ENCODE results near the gene ARHGAP32.

The ARHGAP32 gene

GRCh38 chr11:128985880-128986279 is 206.2 kb downstream of the ARHGAP32 start:
- peaks cover 6% of the 10 kb centered on the region for H3K9me3 Mint-ChIP-seq (ENCODE audit: low read depth)
- H3K27me3 Mint-ChIP-seq = no peaks in the 10 kb centered on the region
- no peak overlapping the region for H3K4me3 Mint-ChIP-seq
- H3K36me3 Mint-ChIP-seq = peaks cover 11% of the 10 kb centered on the region
- H3K4me1 Mint-ChIP-seq (ENCODE audit: low read depth) = no peaks in the 10 kb centered on the region
- H3K27ac Mint-ChIP-seq = no peak overlapping the region

DNA sequence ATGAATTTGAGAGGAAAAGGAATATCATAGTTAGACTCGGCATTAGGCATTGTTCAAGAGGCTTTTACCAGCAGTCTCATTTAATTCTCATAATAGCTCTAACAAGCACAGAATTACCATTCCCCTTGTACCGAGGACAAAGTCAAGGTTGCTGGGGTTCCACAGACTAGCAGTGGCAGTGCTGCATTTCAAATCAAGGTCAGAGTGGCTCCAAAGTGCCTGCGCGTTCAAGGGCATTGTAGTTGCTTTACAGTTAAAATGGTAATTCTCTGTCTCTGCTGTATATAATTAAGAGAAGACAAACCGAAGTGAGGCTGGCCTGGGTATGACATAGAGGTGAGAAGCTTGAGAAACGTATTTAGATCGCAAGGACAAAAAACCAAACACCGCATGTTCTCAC is 209.1 kb downstream of the ARHGAP32 start:
- Mint-ChIP-seq H3K36me3 (peaks cover 11% of the 10 kb centered on the region), H3K27me3 (no peaks in the 10 kb centered on the region), H3K9me3 (ENCODE audit: low read depth) (no peaks in the 10 kb centered on the region), H3K4me3 (no peak overlapping the region), H3K27ac (no peak overlapping the region), H3K4me1 (ENCODE audit: low read depth) (no peaks in the 10 kb centered on the region)

DNA sequence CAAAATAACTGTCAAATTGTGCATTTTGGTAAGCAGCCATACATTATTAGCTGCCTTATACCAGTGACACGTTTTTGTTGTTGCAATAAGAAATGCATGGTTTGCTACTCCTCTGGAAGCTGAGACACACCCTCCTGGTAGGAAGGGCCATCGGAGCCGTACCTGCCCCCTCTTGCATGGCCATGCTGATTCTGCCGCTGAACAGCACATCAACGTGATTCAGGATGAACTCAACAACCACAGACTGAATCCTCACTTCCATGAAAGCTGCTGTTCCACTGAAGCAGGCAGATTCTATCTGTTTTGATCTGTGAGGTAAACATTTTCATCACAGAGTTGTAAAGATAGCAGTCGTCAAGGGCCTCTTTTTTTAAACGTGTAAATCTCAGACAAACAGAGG is 210.9 kb downstream of the ARHGAP32 start:
- peaks cover 9% of the 10 kb centered on the region for H3K36me3 Mint-ChIP-seq
- H3K4me1 Mint-ChIP-seq (ENCODE audit: low read depth) = no peaks in the 10 kb centered on the region
- no peaks in the 10 kb centered on the region for H3K27me3 Mint-ChIP-seq
- no peaks in the 10 kb centered on the region for H3K9me3 Mint-ChIP-seq (ENCODE audit: low read depth)
- no peak overlapping the region for H3K27ac Mint-ChIP-seq
- H3K4me3 Mint-ChIP-seq = no peak overlapping the region

GRCh38 chr11:128970598-128971190 is 221.4 kb downstream of the ARHGAP32 start:
- H3K36me3 Mint-ChIP-seq = peaks cover 12% of the 10 kb centered on the region

DNA sequence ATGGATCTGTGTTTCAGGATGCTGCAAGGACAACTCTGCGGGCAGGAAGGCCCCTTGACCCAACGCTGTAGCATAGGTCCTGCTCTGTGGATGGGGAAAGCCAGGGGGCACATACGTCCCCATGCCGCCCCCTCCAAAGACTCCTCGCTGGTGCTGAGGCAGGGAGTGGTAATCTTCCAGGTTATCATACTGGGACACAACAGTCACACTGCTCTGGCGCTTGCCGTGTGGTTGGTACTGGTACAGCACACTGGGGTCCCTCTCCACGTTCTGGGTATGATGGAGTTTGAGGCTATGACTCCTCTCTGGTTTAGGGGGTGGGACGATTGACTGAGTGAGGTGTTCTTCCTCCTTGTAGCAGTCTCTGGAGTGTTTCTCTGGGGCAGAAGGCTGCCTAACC is 223.2 kb downstream of the ARHGAP32 start:
- Mint-ChIP-seq H3K9me3 (ENCODE audit: low read depth) (no peaks in the 10 kb centered on the region), H3K4me3 (no peak overlapping the region), H3K27me3 (no peaks in the 10 kb centered on the region), H3K4me1 (ENCODE audit: low read depth) (peaks cover 3% of the 10 kb centered on the region), H3K27ac (no peak overlapping the region), H3K36me3 (peaks cover 12% of the 10 kb centered on the region)

More at GRCh38 chr11:128970598-128971190, 221.4 kb downstream of the ARHGAP32 start:
- Mint-ChIP-seq H3K9me3 (ENCODE audit: low read depth) (no peaks in the 10 kb centered on the region), H3K4me3 (no peak overlapping the region), H3K27me3 (no peaks in the 10 kb centered on the region), H3K4me1 (ENCODE audit: low read depth) (no peaks in the 10 kb centered on the region), H3K27ac (no peak overlapping the region)

DNA sequence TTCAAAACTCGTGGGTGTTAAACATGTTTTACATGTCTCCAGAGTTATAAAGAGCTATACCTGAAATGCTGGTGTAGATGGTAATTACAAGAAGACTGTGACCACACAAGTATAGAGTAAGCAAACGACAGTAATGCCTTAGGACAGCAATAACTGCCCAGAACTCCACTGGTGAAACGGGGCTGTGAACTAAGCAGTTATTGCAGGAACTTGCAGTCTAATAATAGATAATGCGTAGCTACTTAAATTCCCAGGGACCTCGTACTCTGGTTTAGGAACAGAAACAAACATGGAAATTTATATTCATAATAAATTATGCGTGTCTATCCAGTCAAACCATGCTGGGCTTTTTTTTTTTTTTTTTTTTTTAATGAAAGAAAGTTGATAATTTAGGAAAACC is 224.5 kb downstream of the ARHGAP32 start:
- H3K27me3 Mint-ChIP-seq = no peaks in the 10 kb centered on the region

DNA sequence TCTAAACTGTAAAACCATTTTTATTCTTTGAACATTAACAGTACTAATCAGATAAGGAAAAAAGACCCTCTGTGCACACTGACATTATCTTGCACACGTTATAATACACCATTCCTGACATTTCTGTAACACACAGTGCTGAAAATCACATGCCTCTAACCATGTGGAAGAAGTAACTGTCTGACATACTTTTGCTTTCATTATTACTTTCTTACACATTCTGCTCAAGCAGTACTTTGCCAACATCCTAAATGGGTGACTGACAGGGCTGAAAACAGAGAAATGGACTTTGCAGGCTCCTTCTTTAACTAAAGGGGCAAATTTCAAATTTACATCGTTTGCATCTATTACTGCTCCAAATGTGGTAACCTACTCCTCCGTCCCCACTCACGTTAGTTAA is 226.6 kb downstream of the ARHGAP32 start:
- H3K27ac Mint-ChIP-seq = no peak overlapping the region
- no peak overlapping the region for H3K4me3 Mint-ChIP-seq
- peaks cover 3% of the 10 kb centered on the region for H3K4me1 Mint-ChIP-seq (ENCODE audit: low read depth)
- H3K27me3 Mint-ChIP-seq = no peaks in the 10 kb centered on the region
- H3K9me3 Mint-ChIP-seq (ENCODE audit: low read depth) = no peaks in the 10 kb centered on the region
- H3K36me3 Mint-ChIP-seq = peaks cover 10% of the 10 kb centered on the region

More for the DNA sequence above, 224.5 kb downstream of the ARHGAP32 start:
- no peaks in the 10 kb centered on the region for H3K9me3 Mint-ChIP-seq (ENCODE audit: low read depth)
- peaks cover 3% of the 10 kb centered on the region for H3K4me1 Mint-ChIP-seq (ENCODE audit: low read depth)
- peaks cover 12% of the 10 kb centered on the region for H3K36me3 Mint-ChIP-seq
- H3K4me3 Mint-ChIP-seq = no peak overlapping the region
- H3K27ac Mint-ChIP-seq = no peak overlapping the region

- H3K4me1 Mint-ChIP-seq (ENCODE audit: low read depth) = peaks cover 3% of the 10 kb centered on the region
- H3K27me3 Mint-ChIP-seq = no peaks in the 10 kb centered on the region
- H3K36me3 Mint-ChIP-seq = no peaks in the 10 kb centered on the region
- H3K27ac Mint-ChIP-seq = no peak overlapping the region
- no peak overlapping the region for H3K4me3 Mint-ChIP-seq
- H3K9me3 Mint-ChIP-seq (ENCODE audit: low read depth) = no peaks in the 10 kb centered on the region
These were observed 227.6 kb downstream of the ARHGAP32 start for GRCh38 chr11:128964463-128964930.

- no peaks in the 10 kb centered on the region for H3K9me3 Mint-ChIP-seq (ENCODE audit: low read depth)
- no peak overlapping the region for H3K27ac Mint-ChIP-seq
- H3K27me3 Mint-ChIP-seq = no peaks in the 10 kb centered on the region
- H3K4me3 Mint-ChIP-seq = no peak overlapping the region
- H3K4me1 Mint-ChIP-seq (ENCODE audit: low read depth) = peaks cover 3% of the 10 kb centered on the region
- no peaks in the 10 kb centered on the region for H3K36me3 Mint-ChIP-seq
These were observed 228.3 kb downstream of the ARHGAP32 start for GRCh38 chr11:128963744-128964325.

GRCh38 chr11:128962896-128963295 is 229.2 kb downstream of the ARHGAP32 start:
- Mint-ChIP-seq H3K27me3 (no peaks in the 10 kb centered on the region), H3K9me3 (ENCODE audit: low read depth) (no peaks in the 10 kb centered on the region), H3K4me3 (no peak overlapping the region), H3K4me1 (ENCODE audit: low read depth) (peaks cover 3% of the 10 kb centered on the region), H3K36me3 (no peaks in the 10 kb centered on the region), H3K27ac (no peak overlapping the region)

DNA sequence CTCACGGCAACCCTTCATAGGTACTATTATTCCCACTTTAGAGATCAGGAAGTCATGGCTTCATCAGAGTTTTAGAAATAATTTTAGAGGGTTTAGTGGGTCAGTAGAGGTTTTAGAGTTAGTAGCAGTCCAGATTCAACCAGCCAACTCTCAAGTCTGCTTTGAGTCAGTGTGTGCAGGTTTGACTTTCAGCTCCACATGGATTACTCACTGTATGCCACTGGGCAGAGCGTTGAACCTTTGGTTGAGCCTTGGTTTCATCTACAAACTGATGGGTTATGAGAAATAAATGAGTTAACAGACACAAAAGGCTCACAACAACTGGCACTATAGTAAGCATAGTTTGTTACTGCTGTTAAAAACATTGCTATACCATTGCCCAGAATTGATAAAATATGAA is 230.5 kb downstream of the ARHGAP32 start:
- H3K4me3 Mint-ChIP-seq = no peak overlapping the region
- no peaks in the 10 kb centered on the region for H3K9me3 Mint-ChIP-seq (ENCODE audit: low read depth)
- H3K27ac Mint-ChIP-seq = no peak overlapping the region
- H3K27me3 Mint-ChIP-seq = no peaks in the 10 kb centered on the region
- H3K4me1 Mint-ChIP-seq (ENCODE audit: low read depth) = peaks cover 3% of the 10 kb centered on the region
- no peaks in the 10 kb centered on the region for H3K36me3 Mint-ChIP-seq

DNA sequence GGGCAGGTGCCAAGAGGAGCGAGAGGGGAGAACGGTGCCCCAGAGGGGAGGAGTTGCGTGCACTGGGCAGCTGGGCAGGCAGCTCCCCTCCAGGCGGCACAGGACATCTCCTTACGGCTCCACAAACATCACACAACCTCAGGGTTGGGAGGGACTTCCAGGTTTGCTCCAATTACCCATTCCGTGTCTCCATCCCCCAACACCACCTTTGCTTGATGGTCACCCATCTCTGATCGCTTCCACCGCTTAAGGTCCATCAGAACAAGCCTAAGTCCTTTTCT is 235.0 kb downstream of the ARHGAP32 start:
- Mint-ChIP-seq H3K36me3 (no peaks in the 10 kb centered on the region), H3K27me3 (peaks cover 3% of the 10 kb centered on the region), H3K4me3 (no peak overlapping the region), H3K4me1 (ENCODE audit: low read depth) (peaks cover 2% of the 10 kb centered on the region), H3K27ac (no peak overlapping the region), H3K9me3 (ENCODE audit: low read depth) (no peaks in the 10 kb centered on the region)

GRCh38 chr11:128956401-128957201 is 235.5 kb downstream of the ARHGAP32 start:
- Mint-ChIP-seq H3K4me3 (no peak overlapping the region), H3K9me3 (ENCODE audit: low read depth) (no peaks in the 10 kb centered on the region), H3K4me1 (ENCODE audit: low read depth) (peaks cover 2% of the 10 kb centered on the region), H3K36me3 (no peaks in the 10 kb centered on the region), H3K27me3 (peaks cover 3% of the 10 kb centered on the region), H3K27ac (no peak overlapping the region)

- Mint-ChIP-seq H3K27ac (no peak overlapping the region), H3K4me1 (ENCODE audit: low read depth) (peaks cover 2% of the 10 kb centered on the region), H3K9me3 (ENCODE audit: low read depth) (no peaks in the 10 kb centered on the region), H3K4me3 (no peak overlapping the region), H3K36me3 (no peaks in the 10 kb centered on the region), H3K27me3 (peaks cover 3% of the 10 kb centered on the region)
These were observed 236.5 kb downstream of the ARHGAP32 start for GRCh38 chr11:128955636-128956035.

DNA sequence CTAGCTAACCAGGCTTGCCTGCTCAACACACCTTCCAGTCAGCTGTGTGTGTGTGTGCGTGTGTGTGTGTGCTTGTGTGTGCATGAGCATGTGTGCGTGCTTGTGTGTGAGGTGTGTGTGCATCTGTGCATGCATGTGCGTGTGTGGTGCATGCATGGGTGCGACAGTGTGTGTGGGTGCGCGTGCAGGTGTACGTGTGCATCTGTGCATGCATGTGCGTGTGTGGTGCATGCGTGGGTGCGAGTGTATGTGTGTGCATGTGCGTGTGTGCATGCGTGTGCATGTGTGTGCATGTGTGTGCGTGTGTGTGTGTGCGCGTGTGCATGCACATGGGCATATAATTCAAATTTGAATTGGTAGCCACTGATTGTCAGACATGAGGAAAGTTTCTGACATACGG is 239.0 kb downstream of the ARHGAP32 start:
- peaks cover 2% of the 10 kb centered on the region for H3K4me1 Mint-ChIP-seq (ENCODE audit: low read depth)

More for the DNA sequence above, 239.0 kb downstream of the ARHGAP32 start:
- Mint-ChIP-seq H3K9me3 (ENCODE audit: low read depth) (no peaks in the 10 kb centered on the region), H3K27me3 (peaks cover 4% of the 10 kb centered on the region), H3K4me3 (no peak overlapping the region), H3K27ac (no peak overlapping the region), H3K36me3 (no peaks in the 10 kb centered on the region)

Data from activated naive CD8-positive, alpha-beta T cell (primary cell).